GM21786 (cell line): ENCODE results near the gene CFAP61.
"Not testable (repeated sequence)": the region's sequence is repeated elsewhere in the genome, so short reads cannot be mapped to it uniquely, and the experiment has no call there.

Experiments
- ATAC-seq: cut with Tn5 transposase; IDR thresholded peaks from one replicate; pipeline ENCODE4 v1.9.1; 2021; ENCODE audit not compliant: unreplicated experiment

The CFAP61 gene

DNA sequence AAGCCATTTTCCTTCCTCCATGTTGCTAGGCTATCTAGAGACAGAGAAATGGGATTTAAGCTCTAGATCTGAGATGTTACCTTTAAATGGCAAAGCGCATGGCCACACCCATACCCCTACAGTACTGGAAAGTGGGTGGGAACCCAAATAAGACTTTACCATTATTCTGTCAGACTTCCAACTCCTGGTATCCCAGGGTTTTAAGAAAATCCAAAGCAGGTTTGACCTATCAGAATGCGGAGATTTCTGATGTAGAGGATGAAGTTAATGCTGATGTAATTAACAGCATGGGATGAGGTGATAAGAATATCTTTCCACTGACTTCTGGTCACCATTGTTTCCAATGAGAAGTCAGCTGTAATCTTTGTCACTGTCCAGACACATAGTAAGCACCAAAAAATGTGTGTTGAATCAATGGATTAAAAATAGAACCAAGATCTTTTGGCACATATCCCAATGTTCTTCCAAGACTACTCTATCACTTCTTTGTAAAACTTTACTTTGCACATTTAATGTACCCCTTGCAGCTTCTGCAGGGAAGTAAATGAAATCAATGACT, 174.8 kb downstream of the CFAP61 start:
- ATAC-seq: no peak

GRCh38 chr20:20228351-20228750, 176.0 kb downstream of the CFAP61 start:
- ATAC-seq: no peak

DNA sequence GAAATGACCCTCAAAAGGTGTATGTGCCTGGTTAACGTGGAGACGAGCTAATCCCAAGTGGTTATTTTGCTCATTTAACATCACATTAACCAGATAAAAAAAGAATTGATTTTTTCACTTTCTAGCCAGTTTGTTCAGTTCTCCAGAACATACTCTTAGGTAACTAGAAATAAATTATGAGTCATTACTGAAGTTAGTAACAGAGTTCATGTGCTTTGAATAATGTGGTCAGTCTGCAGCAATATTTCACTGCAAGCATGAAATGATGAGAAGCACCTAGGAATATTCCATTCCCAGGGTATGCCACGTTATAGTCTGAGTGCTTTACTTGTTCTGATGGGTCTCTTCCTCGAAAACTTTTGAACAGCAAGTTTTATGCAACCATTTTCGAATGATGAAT, 177.3 kb downstream of the CFAP61 start:
- ATAC-seq: no peak

- ATAC-seq: no peak
These were observed 178.4 kb downstream of the CFAP61 start for GRCh38 chr20:20230741-20231140.

DNA sequence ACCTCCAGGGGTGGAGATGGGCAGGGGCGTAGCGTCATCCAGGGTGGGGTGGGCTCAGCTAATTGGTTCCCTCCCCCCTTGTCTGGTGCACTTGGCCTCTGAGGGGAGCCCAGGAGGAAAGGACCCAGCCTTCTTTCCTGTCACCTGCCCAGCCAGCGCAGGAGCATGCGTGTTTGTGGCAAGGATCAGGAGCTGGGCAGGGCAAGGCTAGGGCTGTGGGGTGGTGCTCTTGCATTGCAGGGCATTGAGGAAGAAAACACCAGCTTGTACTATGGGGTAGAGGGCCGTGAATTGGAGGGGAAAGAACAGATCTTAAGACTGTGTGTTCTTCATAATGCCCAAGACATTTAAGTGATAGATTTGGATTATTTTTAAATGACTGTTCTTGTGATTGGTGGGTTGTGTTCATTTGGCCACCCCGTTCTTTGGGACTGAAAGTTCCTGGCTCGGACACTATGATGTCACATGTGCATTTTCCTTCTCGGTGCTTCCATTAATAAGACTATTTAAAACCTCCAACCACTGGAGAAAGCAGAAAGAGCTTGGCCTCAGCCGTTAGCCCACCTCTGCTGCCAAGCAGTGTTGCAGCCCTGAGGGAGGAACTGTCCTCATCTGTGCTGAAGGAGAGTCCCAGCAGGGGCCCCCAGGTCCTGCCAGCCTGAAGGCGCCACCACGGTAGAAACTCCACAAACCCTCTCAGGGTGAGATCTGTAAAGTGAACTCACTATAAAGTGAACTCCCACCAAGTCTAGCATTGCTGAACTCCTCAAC, 179.4 kb downstream of the CFAP61 start:
- ATAC-seq: no peak

DNA sequence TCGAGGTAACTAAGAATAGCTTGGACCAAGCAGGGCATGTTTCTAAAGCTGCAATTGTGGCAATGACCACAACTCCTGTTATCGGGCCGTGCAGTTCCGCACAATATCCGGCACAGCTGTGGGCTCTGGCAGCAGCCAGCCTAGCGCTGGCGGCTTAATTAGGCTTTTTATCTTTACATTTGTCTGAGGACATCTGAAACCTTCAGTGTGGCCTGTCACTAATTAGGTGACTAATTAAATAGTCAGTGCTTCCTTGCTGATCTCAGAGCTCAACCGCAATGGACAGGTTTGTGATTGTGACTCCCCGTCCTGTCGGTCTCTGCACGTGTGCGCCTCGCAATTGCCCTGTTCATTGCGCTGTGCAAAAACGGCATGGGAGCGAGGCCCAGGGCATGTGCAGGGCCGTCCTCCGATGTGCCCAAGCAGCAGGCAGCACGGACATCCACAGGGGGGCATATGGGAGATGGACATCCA, 180.7 kb downstream of the CFAP61 start:
- ATAC-seq: no peak

GRCh38 chr20:20235681-20236080, 183.3 kb downstream of the CFAP61 start:
- no peak for ATAC-seq

DNA sequence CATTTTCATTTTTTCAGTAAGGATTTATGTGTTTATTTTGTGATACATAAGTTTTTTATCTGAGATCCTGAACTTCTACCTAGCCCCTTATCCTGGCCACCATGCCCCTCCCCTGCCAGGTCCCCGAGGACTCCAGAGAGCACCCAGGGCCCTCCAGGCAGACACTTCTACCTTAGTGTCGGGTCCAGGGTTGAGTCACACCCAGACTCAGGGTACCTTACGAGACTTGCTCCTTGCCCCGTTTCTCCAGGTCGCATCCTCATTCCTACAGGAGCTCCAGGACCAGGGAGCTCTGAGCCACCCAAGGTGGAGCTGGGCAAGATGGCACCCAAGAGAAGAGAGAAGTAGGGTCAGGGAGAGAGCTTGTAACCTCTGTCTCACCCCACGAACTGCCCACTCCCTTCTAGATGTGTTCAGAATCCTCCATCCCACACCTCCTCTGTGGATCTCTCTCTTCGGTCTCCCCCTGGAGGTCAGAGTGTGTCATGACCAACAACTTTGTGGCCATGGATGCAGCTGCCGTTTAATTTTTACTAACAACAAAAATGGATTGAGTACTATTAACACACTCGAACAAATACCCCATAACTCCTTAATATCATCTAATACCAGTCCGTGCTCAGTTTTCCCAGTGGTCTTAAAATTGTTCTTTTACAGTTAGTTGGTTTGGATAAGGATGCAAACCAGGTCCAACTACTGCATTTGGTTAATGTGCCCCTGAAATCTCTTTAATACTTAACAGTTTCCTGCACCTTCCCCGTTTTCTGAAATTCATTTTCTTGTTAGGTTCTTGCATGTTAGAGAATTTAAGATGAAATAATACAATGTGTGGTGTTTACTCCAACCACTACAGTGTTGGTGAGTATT, 185.0 kb downstream of the CFAP61 start:
- no peak for ATAC-seq

- ATAC-seq: no peak
These were observed 189.6 kb downstream of the CFAP61 start for GRCh38 chr20:20241976-20242375.

- not testable (repeated sequence) for ATAC-seq
These were observed 192.1 kb downstream of the CFAP61 start for GRCh38 chr20:20244384-20244783.

DNA sequence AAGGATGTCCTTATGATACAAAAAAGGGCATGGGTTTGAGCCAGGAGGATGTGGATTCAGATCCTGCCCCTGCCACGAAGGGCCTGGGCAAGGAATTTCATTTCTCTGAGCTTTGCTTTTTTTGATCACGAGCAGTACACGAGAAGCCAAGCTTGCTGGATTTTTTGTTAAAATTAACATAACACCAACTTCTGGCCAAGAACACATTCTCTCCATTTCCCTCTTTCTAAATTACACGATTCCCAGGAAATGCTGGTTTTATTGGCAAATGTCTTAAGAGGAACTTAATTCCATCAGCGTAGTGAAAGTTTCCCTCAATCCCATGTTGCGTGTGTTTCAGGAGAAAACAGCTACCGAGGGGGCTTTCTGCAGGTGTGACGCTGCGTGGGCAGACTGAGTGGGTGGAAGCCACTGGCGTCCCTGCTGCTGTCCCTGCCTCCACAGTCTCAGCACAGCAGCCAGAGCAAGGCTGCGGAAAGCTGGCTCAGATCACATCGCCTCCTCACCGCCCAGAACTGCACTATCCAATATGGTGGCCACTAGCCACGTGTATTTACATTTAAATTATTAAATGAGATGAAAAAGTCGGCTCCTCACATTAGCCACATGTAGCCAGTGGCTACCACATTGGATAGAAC, 194.8 kb downstream of the CFAP61 start:
- ATAC-seq: no peak

DNA sequence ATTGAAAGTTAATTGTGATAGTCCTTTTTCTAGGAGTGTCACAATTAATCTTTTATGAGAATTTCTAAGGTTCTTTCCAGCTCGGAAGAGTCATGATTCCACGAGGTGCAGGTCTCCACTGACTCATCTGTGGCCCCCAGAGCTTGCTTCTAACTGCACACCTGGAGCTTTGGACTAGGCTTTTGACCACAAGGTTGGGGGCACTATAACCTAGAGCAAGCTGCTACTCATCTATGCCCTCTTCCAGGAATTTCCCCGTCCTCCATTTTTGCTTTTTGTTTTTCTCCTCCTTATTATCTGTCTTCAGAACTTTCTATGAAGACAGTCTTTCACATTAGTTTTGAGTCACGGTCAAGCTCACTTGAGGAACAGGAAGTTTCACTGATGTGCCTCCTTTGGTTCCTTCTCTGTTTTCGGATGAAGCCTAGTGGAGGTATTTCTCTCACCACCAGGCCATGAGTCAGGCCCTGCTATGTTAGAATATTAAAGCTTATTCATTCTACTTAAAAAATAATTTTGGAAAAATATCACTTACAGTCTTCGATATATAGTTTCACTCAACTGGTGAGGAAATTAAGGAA, 196.4 kb downstream of the CFAP61 start:
- no peak for ATAC-seq

DNA sequence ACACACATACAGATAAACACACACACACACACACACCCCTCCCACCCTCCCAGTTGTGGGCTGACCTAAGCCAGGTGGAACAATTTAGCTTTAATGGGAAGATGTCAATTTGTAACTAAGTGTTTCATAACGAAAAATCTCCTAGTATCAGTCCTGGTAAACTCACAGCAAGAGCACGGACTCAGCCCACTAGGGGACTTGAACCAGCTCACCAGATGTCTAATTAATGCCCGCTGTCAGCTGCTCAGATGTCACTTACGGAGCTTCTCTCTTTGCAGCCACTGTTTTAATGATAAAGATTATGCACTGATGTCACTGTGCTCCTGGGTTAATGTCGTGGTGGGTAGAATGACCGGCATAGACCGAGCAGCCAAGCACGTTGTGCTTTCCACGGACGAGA, 199.0 kb downstream of the CFAP61 start:
- no peak for ATAC-seq

DNA sequence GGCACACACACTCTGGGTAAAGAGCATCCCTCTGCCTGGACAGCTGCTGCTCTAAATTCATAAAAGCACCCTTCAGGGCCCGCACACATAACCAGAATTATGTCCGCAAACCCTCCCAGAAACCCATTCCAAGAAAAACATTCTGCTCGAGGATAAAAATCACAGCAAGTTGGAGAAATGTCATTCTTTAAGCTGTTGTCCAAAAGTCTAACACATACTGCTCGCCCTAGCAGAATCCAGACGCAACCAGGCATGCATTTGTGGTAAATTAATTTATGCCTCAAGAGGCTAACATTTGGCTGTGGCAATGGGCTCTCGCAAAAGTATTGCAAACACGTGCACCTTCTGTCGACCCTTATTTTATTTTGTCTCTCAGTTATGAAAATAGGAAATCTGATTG, 199.5 kb downstream of the CFAP61 start:
- no peak for ATAC-seq

- no peak for ATAC-seq
These were observed 200.9 kb downstream of the CFAP61 start for GRCh38 chr20:20253039-20253743.

DNA sequence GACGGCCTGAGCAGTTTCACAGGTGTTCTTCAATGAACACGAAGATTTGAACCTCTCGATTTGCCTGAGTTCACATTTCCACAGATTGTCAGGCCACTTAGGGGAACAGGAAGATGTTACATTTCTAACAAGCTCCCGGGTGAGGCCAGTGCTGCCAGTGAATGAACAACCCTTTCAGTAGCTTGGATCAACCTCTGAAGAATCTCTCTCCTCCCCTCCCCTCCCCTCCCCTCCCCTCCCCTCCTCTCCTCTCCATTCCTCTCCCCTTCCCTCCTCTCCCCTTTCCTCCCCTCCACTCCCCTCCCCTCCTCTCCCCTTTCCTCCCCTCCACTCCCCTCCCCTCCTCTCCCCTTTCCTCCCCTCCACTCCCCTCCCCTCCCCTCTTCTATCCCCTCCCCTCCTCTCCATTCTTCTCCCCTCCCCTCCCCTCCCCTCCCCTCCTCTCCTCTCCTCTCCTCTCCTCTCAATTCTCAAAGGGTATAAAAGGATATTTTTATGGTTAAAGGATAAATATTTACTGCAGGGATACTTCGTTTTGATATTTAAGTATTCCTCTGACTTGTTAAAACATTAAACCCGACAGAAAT, 201.5 kb downstream of the CFAP61 start:
- no peak for ATAC-seq

GRCh38 chr20:20255099-20255498, 202.8 kb downstream of the CFAP61 start:
- no peak for ATAC-seq

GRCh38 chr20:20259533-20259932, 207.2 kb downstream of the CFAP61 start:
- no peak for ATAC-seq

DNA sequence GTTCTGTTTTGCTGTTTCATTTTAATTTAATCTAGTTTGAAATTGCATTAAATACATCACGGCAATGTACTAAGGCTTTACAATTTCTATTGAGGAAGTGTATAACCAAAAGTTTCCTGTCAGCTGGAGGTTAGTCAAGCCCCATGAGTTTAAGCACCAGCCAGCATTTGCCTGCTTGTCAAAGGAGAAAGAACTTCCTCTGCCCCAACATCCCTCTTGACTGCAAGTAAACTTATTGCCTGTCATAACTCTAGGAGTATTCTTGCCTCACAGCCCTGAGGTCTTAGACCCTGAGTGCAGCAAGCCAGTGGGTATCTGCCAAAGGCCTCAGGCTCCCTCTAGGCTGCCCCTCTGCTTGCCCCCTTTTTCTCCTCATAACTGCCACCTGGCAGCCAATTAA, 208.8 kb downstream of the CFAP61 start:
- no peak for ATAC-seq

GRCh38 chr20:20265210-20265609, 212.9 kb downstream of the CFAP61 start:
- ATAC-seq: no peak
